ENCODE data around the gene HNRNPA0. TPM values are rescaled to one million over a fixed set of nuclear protein-coding genes. Genes with fewer than 3 reads are reported as not detected.
A peak's percentile ranks its signal among the peaks of the same experiment; 100 is the strongest.

HNRNPA0 gene
- total RNA-seq, 1 donor from 2014 or later = 102 TPM

GRCh38 chr5:137752905-137753690, 1.1 kb downstream of the HNRNPA0 start:
- peak overlapping the region; percentile 98 for H3K4me3 Mint-ChIP-seq
- peaks cover 31% of the 10 kb centered on the region for H3K4me1 Mint-ChIP-seq
- peak; percentile 18 for DNase-seq (ENCODE audit: low read depth, low spot score)
- no peak for TF ChIP-seq CTCF (conservative IDR thresholded peaks at IDR 0.05)
- peak overlapping the region; percentile 100 for H3K27ac Mint-ChIP-seq (ENCODE audit: unreplicated experiment)
- peaks cover 3% of the 10 kb centered on the region for H3K9me3 Mint-ChIP-seq
- peaks cover 15% of the 10 kb centered on the region for H3K27me3 Mint-ChIP-seq (ENCODE audit: low read depth)
- peaks cover 18% of the 10 kb centered on the region for H3K36me3 Mint-ChIP-seq (ENCODE audit: low read depth)

- Mint-ChIP-seq H3K9me3 (peaks cover 3% of the 10 kb centered on the region), H3K27me3 (ENCODE audit: low read depth) (peaks cover 12% of the 10 kb centered on the region), H3K36me3 (ENCODE audit: low read depth) (peaks cover 18% of the 10 kb centered on the region), H3K4me1 (peaks cover 31% of the 10 kb centered on the region), H3K27ac (ENCODE audit: unreplicated experiment) (no peak overlapping the region), H3K4me3 (peak overlapping the region; percentile 98)
- DNase-seq (ENCODE audit: low read depth, low spot score) = no peak
- TF ChIP-seq CTCF (conservative IDR thresholded peaks at IDR 0.05) = peak; percentile 89
These were observed 2.2 kb downstream of the HNRNPA0 start for GRCh38 chr5:137751869-137752491.

DNA sequence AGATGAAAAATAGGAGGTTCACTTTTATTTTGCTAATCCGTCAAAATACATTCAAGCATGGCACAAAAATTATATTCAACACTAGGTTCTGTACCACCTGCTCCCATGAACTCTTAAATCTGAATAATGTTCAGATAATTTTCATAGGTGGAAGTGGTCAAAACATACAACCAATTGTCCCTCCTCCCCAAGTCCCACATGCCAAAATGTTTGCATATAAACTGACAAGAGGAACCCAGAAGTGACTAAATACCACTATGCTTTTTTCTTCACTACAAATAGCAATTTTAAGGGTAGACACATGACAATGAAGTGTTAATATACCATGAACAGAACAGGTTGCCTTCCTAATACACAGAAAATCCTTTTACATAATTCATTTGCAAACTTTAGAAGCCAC, 3.7 kb downstream of the HNRNPA0 start:
- H3K4me3 Mint-ChIP-seq = peak overlapping the region; percentile 70
- peaks cover 3% of the 10 kb centered on the region for H3K9me3 Mint-ChIP-seq
- peaks cover 18% of the 10 kb centered on the region for H3K36me3 Mint-ChIP-seq (ENCODE audit: low read depth)
- peaks cover 5% of the 10 kb centered on the region for H3K27me3 Mint-ChIP-seq (ENCODE audit: low read depth)
- no peak for DNase-seq (ENCODE audit: low read depth, low spot score)
- TF ChIP-seq CTCF (conservative IDR thresholded peaks at IDR 0.05) = no peak
- peaks cover 31% of the 10 kb centered on the region for H3K4me1 Mint-ChIP-seq
- no peak overlapping the region for H3K27ac Mint-ChIP-seq (ENCODE audit: unreplicated experiment)

- H3K36me3 Mint-ChIP-seq (ENCODE audit: low read depth) = peaks cover 14% of the 10 kb centered on the region
- no peak for TF ChIP-seq CTCF (conservative IDR thresholded peaks at IDR 0.05)
- H3K4me3 Mint-ChIP-seq = no peak overlapping the region
- H3K4me1 Mint-ChIP-seq = peaks cover 20% of the 10 kb centered on the region
- no peaks in the 10 kb centered on the region for H3K27me3 Mint-ChIP-seq (ENCODE audit: low read depth)
- no peak overlapping the region for H3K27ac Mint-ChIP-seq (ENCODE audit: unreplicated experiment)
- DNase-seq (ENCODE audit: low read depth, low spot score) = no peak
- H3K9me3 Mint-ChIP-seq = no peaks in the 10 kb centered on the region
These were observed 6.3 kb downstream of the HNRNPA0 start for GRCh38 chr5:137747848-137748247.

- Mint-ChIP-seq H3K27me3 (ENCODE audit: low read depth) (no peaks in the 10 kb centered on the region), H3K27ac (ENCODE audit: unreplicated experiment) (no peak overlapping the region), H3K4me1 (no peaks in the 10 kb centered on the region), H3K4me3 (no peak overlapping the region), H3K9me3 (no peaks in the 10 kb centered on the region), H3K36me3 (ENCODE audit: low read depth) (no peaks in the 10 kb centered on the region)
- DNase-seq (ENCODE audit: low read depth, low spot score) = peak; percentile 61
- TF ChIP-seq CTCF (conservative IDR thresholded peaks at IDR 0.05) = peak; percentile 76
These were observed 11.0 kb downstream of the HNRNPA0 start for GRCh38 chr5:137743031-137743640.
